NK-92 (cell line): ENCODE data around the gene PSMB8.
"Not testable (repeated sequence)": the region's sequence is repeated elsewhere in the genome, so short reads cannot be mapped to it uniquely, and the experiment has no call there.

ENCODE experiments used
- DNase-seq: peaks from one replicate; lab custom pipeline; 2025; ENCODE audit not compliant: unreplicated experiment; lab: John Stamatoyannopoulos, UW

The PSMB8 gene

DNA sequence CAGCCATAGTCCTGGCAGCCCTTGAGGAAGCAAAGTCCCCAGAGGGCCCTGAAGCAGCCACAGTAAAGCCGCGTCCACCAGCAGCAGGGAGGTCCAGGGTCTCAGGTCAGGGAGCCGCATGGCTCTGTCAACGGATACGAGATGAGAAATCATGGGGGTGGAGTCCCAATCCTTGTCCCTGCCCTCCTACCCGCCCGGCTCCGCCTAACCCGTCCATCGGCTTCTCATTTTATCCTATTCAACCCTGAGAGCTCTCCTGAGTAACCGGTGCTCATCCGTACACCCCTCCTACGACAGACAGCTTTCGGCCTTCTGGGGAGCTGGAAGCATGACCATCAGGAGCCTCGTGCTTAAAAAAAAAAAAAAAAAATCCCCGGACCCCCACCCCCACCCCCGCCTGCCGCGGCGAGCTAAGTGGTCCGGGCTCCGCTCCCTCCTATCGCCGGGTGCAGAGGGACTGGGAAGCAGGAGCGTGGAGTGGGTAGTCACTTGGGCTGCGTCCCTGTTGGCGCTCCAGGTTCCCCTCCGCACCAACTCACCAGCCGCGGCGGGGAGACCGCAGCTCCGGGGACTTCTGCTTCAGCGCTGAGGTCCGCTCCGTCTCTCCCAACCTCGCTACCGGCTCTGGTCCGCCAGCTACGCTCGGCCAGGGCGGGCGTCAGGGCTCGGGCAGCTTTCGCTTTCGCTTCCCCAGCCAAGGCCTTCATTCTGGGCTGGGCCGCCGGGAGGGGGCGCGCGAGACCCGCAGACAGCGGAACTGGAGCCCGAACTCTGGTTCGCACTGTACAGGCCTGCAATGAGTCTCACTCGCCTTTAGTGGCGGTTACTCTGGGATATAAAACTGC lies 5.5 kb downstream of the PSMB8 start, which contains the start of gene TAP2:
TSS of gene TAP2 (minus strand) at position 626 of the 845 bp plus-strand sequence. CDS start at position 120, 506 bp downstream.
- peak; percentile 59 for DNase-seq

DNA sequence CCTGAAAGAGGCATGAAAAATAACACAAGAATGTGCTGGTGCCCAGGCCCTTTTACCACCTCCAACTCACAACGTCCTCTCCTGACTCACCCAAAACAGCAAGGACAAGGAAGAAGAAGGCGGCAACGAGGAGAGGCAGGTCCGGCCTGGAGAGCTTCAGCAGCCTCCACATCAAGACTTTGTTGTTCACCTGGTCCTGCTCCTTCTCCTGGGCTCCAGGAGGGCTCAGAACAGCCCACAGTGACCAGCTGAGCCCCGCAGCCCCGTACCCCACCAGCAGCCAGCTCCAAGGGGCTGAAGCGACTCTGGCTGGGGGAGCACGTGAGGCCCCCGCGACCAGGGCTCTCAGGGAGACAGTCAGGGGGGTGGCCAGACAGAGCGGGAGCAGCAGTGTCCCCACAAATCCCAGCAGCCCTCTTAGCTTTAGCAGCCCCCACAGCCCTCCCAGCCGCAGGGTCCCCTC lies 6.2 kb downstream of the PSMB8 start:
- DNase-seq: no peak

DNA sequence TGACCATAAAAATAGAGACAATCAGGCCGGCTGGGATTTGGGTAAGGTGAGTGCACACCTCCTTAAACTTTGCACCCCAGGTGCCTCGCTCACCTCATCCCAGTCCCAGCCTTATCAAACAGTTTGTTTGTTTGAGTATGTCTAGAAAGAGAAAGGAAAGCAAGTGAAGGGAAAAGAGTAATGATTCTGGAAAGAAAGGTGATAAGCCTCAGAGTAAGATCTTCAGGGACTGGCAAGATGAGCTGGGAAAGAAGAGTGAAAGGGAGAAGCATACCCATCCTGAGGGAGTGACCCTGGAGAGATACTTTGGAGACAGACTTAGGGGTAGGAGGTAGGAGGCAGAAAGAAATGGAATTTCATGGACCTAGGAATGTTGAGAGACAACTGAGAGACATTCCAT lies 7.0 kb downstream of the PSMB8 start:
- DNase-seq: no peak

DNA sequence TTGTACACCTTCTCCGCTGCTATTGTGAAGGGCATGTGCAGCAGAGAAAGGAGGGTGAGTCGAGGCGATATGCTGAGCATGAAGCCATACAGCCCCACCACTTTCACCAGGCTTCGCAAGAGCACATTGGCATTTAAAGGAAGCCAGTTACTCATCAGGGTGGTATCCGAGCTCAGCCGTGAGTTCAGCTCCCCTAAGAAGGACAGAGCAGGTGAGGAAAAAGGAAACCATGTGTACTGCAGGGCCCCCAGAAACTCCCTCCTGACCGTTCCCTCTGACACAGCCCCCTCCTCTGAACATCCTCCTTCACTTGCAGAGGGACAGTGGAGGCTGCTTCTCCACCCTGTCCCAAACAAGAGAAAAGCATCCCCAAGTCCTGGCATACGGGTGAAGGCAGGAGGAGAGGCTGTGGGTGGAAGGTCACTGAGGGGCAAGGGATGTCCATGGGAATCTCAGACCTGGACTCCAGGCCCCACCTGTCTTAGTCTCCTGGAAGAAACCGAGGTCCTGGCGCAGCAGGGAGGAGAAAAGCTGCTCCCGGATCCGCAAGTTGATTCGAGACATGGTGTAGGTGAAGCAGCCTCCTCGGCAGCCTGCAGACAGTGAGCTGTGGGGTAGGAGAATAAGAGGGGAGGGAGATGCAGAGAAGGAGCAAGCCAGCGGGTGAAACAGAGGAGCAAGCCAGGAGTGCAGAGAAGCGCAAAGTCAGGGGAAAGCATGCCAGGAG lies 8.5 kb downstream of the PSMB8 start:
- DNase-seq: no peak

DNA sequence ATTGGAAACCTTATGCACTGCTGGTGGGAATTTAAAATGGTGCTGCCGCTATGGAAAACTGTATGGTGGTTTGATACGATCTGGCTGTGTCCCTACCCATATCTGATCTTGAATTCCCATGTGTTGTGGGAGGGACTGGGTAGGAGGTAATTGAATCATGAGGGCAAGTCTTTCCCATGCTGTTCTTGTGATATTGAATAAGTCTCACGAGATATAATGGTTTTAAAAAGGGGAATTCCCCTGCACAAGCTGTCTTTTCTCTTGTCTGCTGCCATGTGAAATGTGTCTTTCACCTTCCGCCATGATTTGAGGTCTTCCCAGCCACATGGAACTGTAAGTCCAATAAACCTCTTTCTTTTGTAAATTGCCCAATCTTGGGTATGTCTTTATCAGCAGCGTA lies 10.2 kb downstream of the PSMB8 start:
- DNase-seq: no peak

DNA sequence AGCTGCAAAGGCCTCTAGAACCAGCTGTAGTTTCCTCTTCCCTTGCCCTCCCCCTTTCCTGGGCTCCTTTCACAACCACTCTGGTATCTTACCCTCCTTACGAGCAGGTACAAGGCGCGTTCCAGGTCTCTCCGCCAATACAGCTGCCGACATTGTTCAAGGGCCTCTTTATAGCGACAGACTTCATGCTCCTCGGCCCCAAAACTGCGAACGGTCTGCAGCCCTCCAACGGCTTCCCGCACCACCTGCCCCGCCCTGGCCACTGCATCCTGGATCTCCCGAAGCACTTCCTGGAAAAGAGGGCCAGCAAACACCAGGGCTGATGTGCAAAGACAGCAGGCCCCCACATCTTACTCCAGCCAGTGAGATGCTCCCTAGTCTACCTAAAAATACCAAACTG lies 11.3 kb downstream of the PSMB8 start:
- no peak for DNase-seq

DNA sequence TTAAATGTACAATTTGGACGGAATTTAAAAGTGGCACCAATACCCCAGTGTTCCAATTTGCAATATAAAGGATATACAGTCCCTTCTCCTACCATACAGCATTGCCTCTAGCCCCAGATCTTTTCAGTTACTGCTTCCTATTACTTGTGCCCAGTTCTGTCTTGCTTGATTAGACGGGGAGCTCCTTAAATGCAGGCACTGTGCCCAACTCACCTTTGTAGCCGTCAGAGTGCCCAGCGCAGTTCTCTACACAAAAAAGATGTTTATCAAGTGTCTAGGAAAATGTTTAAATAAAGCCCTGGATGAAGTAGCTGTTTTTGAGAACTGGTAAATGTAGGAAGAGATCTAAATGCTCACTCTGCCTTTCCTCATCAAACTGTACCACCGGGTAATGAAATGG lies 12.9 kb downstream of the PSMB8 start:
- DNase-seq: no peak

DNA sequence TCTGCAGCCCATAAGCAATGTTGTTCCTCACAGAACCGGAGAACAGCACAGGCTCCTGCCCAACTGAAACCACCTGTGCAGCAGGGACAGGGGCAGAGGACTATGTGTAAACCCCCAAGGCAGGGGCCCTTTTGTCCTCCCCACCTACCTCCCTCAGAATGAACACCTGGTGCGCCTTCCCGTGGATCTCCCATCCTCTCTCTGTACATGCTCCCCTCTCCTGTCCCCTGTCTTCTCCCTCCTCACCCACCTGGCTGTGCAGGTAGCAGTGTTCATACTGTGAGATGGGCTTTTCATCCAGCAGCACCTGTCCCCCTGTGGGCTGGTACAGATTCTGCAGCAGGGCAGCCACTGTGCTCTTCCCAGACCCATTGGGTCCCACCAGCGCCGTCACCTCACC lies 13.8 kb downstream of the PSMB8 start:
- no peak for DNase-seq

DNA sequence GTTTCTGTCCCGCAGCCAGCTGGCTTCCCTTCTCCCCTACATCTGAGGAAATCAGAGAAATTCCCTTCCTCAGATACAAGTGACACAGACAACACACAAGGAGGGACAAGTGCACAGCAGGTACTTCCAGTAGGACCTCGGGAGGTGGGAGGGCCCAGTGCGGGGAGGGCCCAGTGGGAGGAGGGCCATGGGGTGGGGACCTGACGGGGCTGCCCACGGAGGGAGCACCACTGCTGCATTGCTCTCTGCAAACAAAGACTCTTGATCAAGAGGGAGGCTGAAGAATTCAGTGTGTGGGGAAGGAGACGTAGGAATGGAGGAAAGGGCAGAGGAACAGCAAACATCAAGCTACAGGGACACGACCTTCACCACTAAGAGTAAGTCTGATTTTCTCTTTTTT lies 14.4 kb downstream of the PSMB8 start:
- no peak for DNase-seq

DNA sequence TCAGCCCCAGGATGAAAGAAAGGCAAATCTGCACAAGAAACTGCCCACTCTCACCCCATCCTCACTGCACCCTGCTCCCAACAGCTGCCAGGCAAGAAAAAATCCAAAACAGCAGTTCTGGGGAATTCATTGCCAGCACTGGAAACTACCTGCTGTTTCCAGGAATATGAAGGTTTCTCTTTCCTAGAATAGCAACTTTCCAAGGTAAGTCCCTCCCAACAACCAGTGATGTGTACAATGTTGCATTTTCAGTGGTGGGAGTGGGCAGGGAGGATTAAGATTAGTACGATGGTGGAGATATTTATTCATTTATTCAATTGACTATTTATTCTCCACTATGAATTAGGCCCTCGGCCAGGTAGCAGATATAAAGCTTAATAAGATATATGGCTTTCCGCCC lies 16.8 kb downstream of the PSMB8 start:
- DNase-seq: no peak

DNA sequence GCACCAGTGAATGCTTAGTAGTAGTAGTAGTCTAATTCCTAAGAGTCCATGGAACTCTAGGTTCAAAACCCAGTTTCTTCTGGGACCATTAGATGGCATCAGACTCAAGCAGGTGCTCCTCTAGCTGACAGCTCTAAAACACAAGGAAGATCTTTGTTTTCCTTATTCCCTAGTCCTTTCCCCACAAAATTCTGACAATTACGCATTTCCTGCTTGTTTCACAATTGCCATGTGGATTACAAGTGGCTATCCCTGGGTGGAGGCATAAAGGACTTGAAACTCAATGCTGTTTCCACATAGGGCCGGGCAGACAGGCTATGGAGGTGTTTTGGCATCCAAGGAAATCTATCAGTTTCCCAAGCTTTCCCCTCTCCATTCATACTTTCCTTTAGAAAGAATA lies 17.9 kb downstream of the PSMB8 start:
- no peak for DNase-seq

DNA sequence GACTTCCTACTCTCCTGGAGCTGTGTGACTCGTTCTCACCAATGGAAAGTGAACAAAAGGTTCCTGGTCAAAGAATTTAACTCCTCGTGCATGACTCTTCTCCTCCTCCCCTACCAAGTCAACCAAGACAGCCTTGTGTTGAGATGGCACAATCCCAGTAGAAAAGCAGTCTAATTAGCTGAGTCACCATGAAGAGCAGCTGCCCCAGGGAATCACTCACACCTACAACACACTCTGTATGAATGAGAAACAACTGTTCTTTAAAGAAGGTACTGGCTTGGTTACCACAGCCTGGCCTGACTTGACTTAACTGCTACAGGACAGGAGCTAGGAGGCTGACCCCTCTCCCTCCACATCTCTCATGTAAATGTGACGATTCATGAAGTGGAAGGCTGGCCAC lies 24.1 kb downstream of the PSMB8 start:
- DNase-seq: no peak

DNA sequence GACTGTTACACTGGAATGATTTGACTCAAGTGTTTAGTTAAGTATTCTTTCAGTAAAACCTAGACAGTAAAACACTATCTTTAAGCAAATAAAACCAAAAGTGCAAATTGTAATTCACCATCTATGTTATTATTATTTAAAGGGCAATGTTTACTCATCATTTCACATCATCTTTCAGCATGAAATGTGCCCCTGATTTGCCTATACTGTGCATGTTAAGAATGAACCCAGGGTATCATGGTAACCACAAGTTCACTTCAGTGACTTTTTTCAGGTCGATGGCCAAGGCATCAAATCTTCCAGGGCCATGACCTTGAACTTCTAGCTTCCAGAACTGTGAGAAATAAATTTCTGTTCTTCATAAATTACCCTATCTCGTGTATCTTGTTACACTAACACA lies 25.0 kb downstream of the PSMB8 start:
- DNase-seq: no peak

DNA sequence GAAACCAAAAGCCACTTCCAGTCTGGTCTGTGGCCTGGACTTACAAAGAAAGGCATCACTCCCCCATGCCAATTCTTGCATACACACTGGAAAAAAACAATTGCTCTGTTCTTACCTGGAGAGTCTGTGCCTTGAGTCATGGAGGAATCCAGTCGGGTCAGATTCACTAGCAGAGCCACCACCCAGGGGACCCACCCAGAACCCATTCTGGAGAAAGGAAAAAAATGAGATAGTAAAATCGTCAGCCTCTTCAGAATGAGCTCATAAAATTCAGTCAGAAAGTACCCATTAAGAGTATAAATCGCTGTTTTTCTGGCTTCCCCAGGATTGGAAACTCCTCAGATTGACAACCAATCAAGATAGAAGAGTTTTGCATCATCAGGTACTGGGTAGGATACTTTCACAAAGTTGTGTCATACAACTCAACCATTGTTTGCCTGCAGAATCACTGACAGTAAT lies 27.1 kb downstream of the PSMB8 start, which contains the start of gene HLA-DOB:
TSS of gene HLA-DOB (minus strand) at position 257 of the 459 bp plus-strand sequence. CDS start at position 206, 51 bp downstream.
- DNase-seq: no peak

DNA sequence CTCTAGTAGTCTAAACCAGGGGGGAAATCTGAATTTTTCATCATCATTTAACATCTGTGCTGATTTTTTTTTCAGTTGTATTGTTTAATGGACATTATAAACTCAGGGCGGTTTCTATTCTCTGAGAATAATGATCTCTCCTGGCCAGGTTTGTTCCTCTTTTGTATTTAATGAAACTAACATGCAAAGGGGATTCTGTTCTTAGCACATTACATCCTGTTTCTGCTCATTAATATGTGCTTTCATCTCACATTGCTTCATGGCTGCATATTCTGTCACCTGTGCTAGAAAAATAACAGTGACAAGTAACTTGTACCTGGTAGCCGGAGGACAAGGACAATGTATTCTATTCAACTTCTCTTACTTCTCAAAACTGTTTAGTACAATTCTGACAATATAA lies 27.9 kb downstream of the PSMB8 start:
- DNase-seq: no peak

DNA sequence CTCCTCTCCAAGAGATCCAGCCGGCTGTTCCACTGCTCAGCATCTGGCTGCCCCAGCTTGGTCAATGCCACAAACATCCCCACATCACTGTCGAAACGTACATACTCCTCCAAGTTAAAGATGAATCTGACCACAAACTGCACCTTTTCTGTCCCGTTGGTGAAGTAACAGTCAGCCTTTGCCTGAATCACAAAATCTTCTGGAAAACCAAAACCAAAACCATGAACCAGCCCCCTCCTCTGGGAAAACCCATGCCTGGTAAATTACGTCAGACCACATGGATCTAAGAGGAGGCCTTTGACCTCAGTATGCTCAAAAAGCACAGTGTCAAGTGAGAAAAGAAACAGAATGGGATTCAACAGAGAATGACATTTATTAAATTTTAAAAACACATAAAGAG lies 28.7 kb downstream of the PSMB8 start:
- DNase-seq: no peak

DNA sequence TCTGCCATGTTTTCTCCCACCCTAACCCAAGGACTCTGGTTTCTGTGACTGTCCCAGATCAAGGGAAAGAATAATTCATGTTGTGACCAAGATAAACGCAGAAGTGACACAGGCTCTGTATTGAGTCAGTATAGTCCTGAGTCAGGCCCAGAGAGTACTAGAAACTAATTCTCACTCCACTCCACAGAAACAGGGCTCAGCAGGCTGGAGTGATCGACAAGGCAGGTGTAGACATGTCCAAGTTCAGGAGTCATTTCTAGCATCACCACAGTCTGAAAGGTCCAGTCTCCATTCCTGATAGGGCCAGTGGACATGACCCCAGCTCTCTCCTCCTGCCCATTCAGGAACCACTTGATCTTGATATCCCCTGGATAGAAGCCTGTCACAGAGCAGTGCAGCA lies 29.7 kb downstream of the PSMB8 start:
- DNase-seq: no peak

DNA sequence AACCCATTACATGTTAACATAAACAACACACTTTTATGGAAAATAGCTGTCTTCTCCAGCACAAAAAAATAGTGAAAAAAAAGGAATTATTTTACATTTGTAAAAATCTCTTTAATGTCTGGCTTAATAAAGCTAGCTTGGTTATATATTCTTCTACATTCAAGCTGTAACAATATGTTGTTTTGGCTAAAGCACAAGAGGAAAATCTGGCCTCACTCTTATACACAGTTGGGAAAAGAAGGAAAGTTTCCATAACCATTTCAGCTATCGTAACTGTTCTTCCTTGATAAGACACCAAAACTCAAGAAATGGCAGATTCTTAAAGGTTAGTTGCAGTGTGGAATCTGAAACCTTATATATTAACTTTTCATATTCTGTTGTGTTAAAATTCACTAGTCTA lies 34.7 kb downstream of the PSMB8 start:
- no peak for DNase-seq

DNA sequence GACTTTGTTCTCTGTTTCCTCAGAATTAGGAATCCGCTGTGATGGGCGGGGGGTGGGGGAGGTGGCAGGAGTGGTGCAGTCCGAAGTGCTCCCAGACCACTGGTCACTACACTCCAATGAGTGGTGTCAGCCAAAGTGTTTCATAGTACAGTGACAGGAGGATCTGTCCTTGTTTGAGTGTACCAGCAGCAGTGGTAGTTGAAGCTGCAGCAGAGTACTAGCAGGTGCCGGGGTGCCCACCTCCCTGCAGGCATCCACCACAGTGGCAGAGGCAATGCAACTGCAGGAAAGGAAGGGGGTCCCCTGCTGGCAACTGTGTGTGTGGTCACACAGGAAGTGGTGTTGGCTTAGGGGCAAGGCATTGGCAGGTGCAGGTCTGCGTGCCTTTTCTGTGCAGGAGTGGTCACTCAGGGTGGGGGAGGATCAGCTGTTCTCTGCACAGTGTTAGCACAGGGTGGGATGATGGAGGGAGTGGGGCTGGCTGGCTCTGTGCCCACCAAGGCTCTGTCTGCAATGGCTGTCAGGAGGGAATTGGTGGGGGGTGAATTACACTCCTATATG lies 36.7 kb downstream of the PSMB8 start:
- no peak for DNase-seq

DNA sequence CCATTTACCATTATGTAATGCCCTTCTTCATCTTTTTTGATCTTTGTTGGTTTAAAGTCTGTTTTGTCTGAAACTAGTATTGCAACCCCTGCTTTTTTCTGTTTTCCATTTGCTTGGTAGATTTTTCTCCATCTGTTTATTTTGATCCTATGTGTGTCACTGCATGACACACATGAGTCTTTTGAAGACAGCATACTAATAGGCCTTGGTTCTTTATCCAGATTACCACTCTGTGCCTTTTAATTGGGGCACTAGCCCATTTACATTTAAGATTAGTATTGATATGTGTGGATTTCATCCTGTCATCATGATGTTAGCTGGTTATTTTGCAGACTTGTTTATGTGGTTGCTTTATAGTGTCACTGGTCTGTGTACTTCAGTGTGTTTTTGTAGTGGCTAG lies 38.4 kb downstream of the PSMB8 start:
- DNase-seq: not testable (repeated sequence)

DNA sequence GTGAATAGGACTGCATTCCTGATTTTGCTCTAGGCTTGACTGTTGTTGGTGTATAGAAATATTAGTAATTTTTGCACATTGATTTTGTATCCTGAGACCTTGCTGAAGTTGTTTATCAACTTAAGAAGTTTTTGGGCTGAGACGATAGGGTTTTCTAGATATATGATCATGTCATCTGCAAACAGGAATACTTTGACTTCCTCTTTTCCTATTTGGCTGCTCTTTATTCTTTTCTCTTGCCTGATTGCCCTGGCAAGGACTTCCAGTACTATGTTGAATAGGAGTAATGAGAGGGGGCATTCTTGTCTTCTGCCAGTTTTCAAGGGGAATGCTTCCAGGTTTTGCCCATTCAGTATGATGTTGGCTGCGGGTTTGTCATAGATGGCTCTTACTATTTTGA lies 40.4 kb downstream of the PSMB8 start:
- no peak for DNase-seq

DNA sequence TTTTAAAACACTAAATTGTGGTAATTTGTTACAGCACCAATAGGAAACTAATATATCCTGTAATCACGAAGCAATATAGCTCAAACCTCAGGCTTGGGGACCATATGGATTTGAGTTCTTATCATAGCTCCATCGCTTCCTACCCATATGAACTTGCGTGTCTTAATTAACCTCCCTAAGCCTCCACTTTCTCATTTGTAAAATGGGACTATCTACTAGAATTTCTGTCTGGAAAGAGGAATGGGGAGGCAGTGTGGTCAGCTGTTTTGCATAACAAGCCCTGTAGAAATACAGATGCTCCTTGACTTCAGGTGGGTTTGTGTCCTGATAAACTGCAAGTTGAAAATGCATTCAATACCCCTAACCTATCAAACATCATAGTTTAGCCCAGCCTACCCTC lies 44.1 kb downstream of the PSMB8 start:
- DNase-seq: no peak
